Measurements from ENCODE around the gene APOC1. TPM values are rescaled to one million over a fixed set of nuclear protein-coding genes. Genes with fewer than 3 reads are reported as not detected.

APOC1 gene
- total RNA-seq, 1 experiment from 2014 or later = 86.5 TPM

DNA sequence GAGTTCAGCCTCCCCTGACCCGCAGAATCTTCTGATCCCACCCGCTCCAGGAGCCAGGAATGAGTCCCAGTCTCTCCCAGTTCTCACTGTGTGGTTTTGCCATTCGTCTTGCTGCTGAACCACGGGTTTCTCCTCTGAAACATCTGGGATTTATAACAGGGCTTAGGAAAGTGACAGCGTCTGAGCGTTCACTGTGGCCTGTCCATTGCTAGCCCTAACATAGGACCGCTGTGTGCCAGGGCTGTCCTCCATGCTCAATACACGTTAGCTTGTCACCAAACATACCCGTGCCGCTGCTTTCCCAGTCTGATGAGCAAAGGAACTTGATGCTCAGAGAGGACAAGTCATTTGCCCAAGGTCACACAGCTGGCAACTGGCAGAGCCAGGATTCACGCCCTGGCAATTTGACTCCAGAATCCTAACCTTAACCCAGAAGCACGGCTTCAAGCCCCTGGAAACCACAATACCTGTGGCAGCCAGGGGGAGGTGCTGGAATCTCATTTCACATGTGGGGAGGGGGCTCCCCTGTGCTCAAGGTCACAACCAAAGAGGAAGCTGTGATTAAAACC is 9.9 kb upstream of the APOC1 start:
- DNase-seq (ENCODE audit: low spot score) (peak; percentile 67), ATAC-seq (0 out of 2 replicates have a peak, but pooled peaks have one; percentile 1)
- H3K4me1 Mint-ChIP-seq = peaks cover 21% of the 10 kb centered on the region
- TF ChIP-seq NFATC4 (CRISPR knock-in tag; IDR thresholded peaks at IDR 0.05) (peak; percentile 71; the same call in 1 of the 2 replicates), ZNF671 (CRISPR knock-in tag; IDR thresholded peaks at IDR 0.05) (0 out of 2 replicates have a peak, but pooled peaks have one; percentile 23), CREM (CRISPR knock-in tag; IDR thresholded peaks at IDR 0.05) (no peak), ESRRA (CRISPR knock-in tag; IDR thresholded peaks at IDR 0.05; ENCODE audit: borderline replicate concordance) (0 out of 2 replicates have a peak, but pooled peaks have one; percentile 27), SMAD3 (CRISPR knock-in tag; IDR thresholded peaks at IDR 0.05; ENCODE audit: borderline replicate concordance) (no peak), ATF1 (CRISPR knock-in tag; IDR thresholded peaks at IDR 0.05) (no peak), FOXP1 (CRISPR knock-in tag; IDR thresholded peaks at IDR 0.05; ENCODE audit: borderline replicate concordance) (no peak), GABPB1 (CRISPR knock-in tag; IDR thresholded peaks at IDR 0.05) (0 out of 2 replicates have a peak, but pooled peaks have one; percentile 11)
- TF ChIP-seq, protein P1, sequence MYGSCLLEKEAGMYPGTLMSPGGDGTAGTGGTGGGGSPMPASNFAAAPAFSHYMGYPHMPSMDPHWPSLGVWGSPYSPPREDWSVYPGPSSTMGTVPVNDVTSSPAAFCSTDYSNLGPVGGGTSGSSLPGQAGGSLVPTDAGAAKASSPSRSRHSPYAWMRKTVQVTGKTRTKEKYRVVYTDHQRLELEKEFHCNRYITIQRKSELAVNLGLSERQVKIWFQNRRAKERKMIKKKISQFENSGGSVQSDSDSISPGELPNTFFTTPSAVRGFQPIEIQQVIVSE (CRISPR knock-in tag; IDR thresholded peaks at IDR 0.05; ENCODE audit: borderline replicate concordance) = no peak
- TF ChIP-seq, protein P2, sequence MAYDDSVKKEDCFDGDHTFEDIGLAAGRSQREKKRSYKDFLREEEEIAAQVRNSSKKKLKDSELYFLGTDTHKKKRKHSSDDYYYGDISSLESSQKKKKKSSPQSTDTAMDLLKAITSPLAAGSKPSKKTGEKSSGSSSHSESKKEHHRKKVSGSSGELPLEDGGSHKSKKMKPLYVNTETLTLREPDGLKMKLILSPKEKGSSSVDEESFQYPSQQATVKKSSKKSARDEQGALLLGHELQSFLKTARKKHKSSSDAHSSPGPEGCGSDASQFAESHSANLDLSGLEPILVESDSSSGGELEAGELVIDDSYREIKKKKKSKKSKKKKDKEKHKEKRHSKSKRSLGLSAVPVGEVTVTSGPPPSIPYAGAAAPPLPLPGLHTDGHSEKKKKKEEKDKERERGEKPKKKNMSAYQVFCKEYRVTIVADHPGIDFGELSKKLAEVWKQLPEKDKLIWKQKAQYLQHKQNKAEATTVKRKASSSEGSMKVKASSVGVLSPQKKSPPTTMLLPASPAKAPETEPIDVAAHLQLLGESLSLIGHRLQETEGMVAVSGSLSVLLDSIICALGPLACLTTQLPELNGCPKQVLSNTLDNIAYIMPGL (CRISPR knock-in tag; IDR thresholded peaks at IDR 0.05) = no peak
- TF ChIP-seq, protein P3, sequence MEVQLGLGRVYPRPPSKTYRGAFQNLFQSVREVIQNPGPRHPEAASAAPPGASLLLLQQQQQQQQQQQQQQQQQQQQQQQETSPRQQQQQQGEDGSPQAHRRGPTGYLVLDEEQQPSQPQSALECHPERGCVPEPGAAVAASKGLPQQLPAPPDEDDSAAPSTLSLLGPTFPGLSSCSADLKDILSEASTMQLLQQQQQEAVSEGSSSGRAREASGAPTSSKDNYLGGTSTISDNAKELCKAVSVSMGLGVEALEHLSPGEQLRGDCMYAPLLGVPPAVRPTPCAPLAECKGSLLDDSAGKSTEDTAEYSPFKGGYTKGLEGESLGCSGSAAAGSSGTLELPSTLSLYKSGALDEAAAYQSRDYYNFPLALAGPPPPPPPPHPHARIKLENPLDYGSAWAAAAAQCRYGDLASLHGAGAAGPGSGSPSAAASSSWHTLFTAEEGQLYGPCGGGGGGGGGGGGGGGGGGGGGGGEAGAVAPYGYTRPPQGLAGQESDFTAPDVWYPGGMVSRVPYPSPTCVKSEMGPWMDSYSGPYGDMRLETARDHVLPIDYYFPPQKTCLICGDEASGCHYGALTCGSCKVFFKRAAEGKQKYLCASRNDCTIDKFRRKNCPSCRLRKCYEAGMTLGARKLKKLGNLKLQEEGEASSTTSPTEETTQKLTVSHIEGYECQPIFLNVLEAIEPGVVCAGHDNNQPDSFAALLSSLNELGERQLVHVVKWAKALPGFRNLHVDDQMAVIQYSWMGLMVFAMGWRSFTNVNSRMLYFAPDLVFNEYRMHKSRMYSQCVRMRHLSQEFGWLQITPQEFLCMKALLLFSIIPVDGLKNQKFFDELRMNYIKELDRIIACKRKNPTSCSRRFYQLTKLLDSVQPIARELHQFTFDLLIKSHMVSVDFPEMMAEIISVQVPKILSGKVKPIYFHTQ (CRISPR knock-in tag; IDR thresholded peaks at IDR 0.05) = 0 out of 2 replicates have a peak, but pooled peaks have one; percentile 55
- POLR2A ChIA-PET = interaction anchor here (0.6 to 2.9 kb wide), 7 partner anchors 11 to 274 kb away, joined by 3 to 17 read pairs (median 8); partner anchors contain the start of genes APOC1, BLOC1S3, NECTIN2 and RELB
- peak overlapping the region; percentile 99 for H3K4me3 Mint-ChIP-seq
- no peaks in the 10 kb centered on the region for H3K27me3 Mint-ChIP-seq (ENCODE audit: low read depth)
- H3K27ac Mint-ChIP-seq = peak overlapping the region; percentile 88
- H3K36me3 Mint-ChIP-seq = peaks cover 39% of the 10 kb centered on the region
- CTCF ChIA-PET = interaction anchor here (0.6 to 4.7 kb wide), 28 partner anchors 8 to 334 kb away, joined by 3 to 54 read pairs (median 4); partner anchors contain the start of genes APOC1, APOC2, CLPTM1 and PPP1R37
- no peaks in the 10 kb centered on the region for H3K9me3 Mint-ChIP-seq

DNA sequence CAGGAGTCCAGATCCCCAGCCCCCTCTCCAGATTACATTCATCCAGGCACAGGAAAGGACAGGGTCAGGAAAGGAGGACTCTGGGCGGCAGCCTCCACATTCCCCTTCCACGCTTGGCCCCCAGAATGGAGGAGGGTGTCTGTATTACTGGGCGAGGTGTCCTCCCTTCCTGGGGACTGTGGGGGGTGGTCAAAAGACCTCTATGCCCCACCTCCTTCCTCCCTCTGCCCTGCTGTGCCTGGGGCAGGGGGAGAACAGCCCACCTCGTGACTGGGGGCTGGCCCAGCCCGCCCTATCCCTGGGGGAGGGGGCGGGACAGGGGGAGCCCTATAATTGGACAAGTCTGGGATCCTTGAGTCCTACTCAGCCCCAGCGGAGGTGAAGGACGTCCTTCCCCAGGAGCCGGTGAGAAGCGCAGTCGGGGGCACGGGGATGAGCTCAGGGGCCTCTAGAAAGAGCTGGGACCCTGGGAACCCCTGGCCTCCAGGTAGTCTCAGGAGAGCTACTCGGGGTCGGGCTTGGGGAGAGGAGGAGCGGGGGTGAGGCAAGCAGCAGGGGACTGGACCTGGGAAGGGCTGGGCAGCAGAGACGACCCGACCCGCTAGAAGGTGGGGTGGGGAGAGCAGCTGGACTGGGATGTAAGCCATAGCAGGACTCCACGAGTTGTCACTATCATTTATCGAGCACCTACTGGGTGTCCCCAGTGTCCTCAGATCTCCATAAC is 8.8 kb upstream of the APOC1 start, which contains the start of gene APOE:
APOE (plus strand) TSS at position 360 of the 724 bp plus-strand sequence. CDS start 829 bp downstream, outside the sequence.
- DNase-seq (ENCODE audit: low spot score) (peak; percentile 81), ATAC-seq (peak; percentile 61)
- Mint-ChIP-seq H3K27me3 (ENCODE audit: low read depth) (no peaks in the 10 kb centered on the region), H3K36me3 (peaks cover 30% of the 10 kb centered on the region), H3K9me3 (no peaks in the 10 kb centered on the region), H3K4me1 (peaks cover 24% of the 10 kb centered on the region), H3K27ac (peak within 1 kb of the TSS; percentile 99), H3K4me3 (peak within 1 kb of the TSS; percentile 99)
- ChIA-PET POLR2A (interaction anchor here (0.6 to 2.9 kb wide), 13 partner anchors 9 to 273 kb away, joined by 3 to 17 read pairs (median 4); partner anchors contain the start of genes APOC1, BCAM, BLOC1S3 and NECTIN2), CTCF (interaction anchor here (0.6 to 4.7 kb wide), 24 partner anchors 9 to 335 kb away, joined by 3 to 54 read pairs (median 3); partner anchors contain the start of genes APOC1, APOC2, PPP1R37 and RELB)
- no peak for TF ChIP-seq ELF4 (CRISPR knock-in tag; IDR thresholded peaks at IDR 0.05; ENCODE audit: low read depth)
- no peak for TF ChIP-seq ATF1 (CRISPR knock-in tag; IDR thresholded peaks at IDR 0.05)
- no peak for TF ChIP-seq MXD4 (CRISPR knock-in tag; IDR thresholded peaks at IDR 0.05; ENCODE audit: borderline replicate concordance)
- TF ChIP-seq, protein P4, sequence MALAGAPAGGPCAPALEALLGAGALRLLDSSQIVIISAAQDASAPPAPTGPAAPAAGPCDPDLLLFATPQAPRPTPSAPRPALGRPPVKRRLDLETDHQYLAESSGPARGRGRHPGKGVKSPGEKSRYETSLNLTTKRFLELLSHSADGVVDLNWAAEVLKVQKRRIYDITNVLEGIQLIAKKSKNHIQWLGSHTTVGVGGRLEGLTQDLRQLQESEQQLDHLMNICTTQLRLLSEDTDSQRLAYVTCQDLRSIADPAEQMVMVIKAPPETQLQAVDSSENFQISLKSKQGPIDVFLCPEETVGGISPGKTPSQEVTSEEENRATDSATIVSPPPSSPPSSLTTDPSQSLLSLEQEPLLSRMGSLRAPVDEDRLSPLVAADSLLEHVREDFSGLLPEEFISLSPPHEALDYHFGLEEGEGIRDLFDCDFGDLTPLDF (CRISPR knock-in tag; IDR thresholded peaks at IDR 0.05) = no peak
- no peak for TF ChIP-seq PRRX2 (CRISPR knock-in tag; IDR thresholded peaks at IDR 0.05)
- TF ChIP-seq, protein P2 (CRISPR knock-in tag; IDR thresholded peaks at IDR 0.05) = peak; percentile 60; the same call in 1 of the 2 replicates
- TF ChIP-seq TEAD1 (CRISPR knock-in tag; IDR thresholded peaks at IDR 0.05) = peak; percentile 72; the same call in 1 of the 2 replicates
- TF ChIP-seq, protein P5, sequence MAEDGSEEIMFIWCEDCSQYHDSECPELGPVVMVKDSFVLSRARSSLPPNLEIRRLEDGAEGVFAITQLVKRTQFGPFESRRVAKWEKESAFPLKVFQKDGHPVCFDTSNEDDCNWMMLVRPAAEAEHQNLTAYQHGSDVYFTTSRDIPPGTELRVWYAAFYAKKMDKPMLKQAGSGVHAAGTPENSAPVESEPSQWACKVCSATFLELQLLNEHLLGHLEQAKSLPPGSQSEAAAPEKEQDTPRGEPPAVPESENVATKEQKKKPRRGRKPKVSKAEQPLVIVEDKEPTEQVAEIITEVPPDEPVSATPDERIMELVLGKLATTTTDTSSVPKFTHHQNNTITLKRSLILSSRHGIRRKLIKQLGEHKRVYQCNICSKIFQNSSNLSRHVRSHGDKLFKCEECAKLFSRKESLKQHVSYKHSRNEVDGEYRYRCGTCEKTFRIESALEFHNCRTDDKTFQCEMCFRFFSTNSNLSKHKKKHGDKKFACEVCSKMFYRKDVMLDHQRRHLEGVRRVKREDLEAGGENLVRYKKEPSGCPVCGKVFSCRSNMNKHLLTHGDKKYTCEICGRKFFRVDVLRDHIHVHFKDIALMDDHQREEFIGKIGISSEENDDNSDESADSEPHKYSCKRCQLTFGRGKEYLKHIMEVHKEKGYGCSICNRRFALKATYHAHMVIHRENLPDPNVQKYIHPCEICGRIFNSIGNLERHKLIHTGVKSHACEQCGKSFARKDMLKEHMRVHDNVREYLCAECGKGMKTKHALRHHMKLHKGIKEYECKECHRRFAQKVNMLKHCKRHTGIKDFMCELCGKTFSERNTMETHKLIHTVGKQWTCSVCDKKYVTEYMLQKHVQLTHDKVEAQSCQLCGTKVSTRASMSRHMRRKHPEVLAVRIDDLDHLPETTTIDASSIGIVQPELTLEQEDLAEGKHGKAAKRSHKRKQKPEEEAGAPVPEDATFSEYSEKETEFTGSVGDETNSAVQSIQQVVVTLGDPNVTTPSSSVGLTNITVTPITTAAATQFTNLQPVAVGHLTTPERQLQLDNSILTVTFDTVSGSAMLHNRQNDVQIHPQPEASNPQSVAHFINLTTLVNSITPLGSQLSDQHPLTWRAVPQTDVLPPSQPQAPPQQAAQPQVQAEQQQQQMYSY (CRISPR knock-in tag; IDR thresholded peaks at IDR 0.05) = no peak
- TF ChIP-seq, protein P6, sequence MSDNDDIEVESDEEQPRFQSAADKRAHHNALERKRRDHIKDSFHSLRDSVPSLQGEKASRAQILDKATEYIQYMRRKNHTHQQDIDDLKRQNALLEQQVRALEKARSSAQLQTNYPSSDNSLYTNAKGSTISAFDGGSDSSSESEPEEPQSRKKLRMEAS (CRISPR knock-in tag; IDR thresholded peaks at IDR 0.05) = peak; percentile 58
- no peak for TF ChIP-seq ZNF219 (CRISPR knock-in tag; IDR thresholded peaks at IDR 0.05; ENCODE audit: borderline replicate concordance)
